Esophagus squamous epithelium (tissue), 5 donors: ENCODE data around the gene DAG1. TPM values are rescaled to one million over a fixed set of nuclear protein-coding genes. Genes with fewer than 3 reads are reported as not detected.

Experiments used
- DNase-seq: peaks from one replicate; lab custom pipeline; 2025; lab: John Stamatoyannopoulos, UW
- H3K27ac ChIP-seq, 4 donors: fragments of 200-600 bp; sonication (generic); one replicate each; pipeline ENCODE4 v1.5.1; 2016 to 2019; ENCODE audit warnings: mild to moderate bottlenecking in 1 of 4
- H3K27me3 ChIP-seq, 4 donors: fragments of 200-600 bp; sonication (generic); 1 replicate in 3 of 4; 2 replicates in 1 of 4; pipeline versions ENCODE4 v1.5.1 to v1.6.0; 2017 to 2021; ENCODE audit warnings: antibody characterized with exemption in 1 of 4
- H3K36me3 ChIP-seq, 3 donors: fragments of 200-600 bp; sonication (generic); one replicate each; pipeline ENCODE4 v1.5.1; 2016 to 2019
- H3K4me1 ChIP-seq, 3 donors: fragments of 200-600 bp; sonication (generic); one replicate each; pipeline ENCODE4 v1.5.1; 2017 to 2019
- H3K4me3 ChIP-seq, 4 donors: fragments of 200-600 bp; sonication (generic); 1 replicate in 3 of 4; 2 replicates in 1 of 4; pipeline ENCODE4 v1.5.1; 2016 to 2019; ENCODE audit warnings: mild to moderate bottlenecking in 2 of 4, moderate library complexity in 1 of 4
- H3K9me3 ChIP-seq, 3 donors: fragments of 200-600 bp; sonication (generic); one replicate each; pipeline ENCODE4 v1.5.1; 2016 to 2019
- POLR2A ChIP-seq, 4 donors: fragments of 450-650 bp; IDR thresholded peaks; one replicate each; pipeline ENCODE4 v1.6.1; 2017; ENCODE audit warnings: antibody characterized with exemption in 4 of 4, mild to moderate bottlenecking in 4 of 4, moderate library complexity in 3 of 4
- WGBS, 2 donors: methylation state at CpG; one replicate each; pipeline ENCODE4 v1.1.5; 2018; 5-methylcytosine and 5-hydroxymethylcytosine counted together
- intact Hi-C: fragments of 100-400 bp; cut with DNase I; formaldehyde crosslinking; loops from one replicate; pipeline ENCODE4 v1.15.0; 2022
- total RNA-seq, 4 donors: library from RNA; depleted of rRNA; stranded (reverse); fragments of >200 nt; gene quantifications; one replicate each; pipeline ENCODE4 v1.1.0, GENCODE V29; 2016
- TF ChIP-seq, protein P1 (sequence below), 6 experiments: fragments of 450-650 bp in 4 of 6; fragments of 200-600 bp in 2 of 6; sonication (generic) in 2 of 6; IDR thresholded peaks; one replicate each; pipeline ENCODE4 v1.5.1; 2016 to 2019; ENCODE audit warnings: antibody characterized with exemption in 6 of 6, mild to moderate bottlenecking in 4 of 6, moderate library complexity in 4 of 6
- donor health status: DM: yes; HTN: yes; CAD: no.

The DAG1 gene
- total RNA-seq, 4 donors from 2014 or later = 36.2 to 74.2 (median 51.3) TPM

DNA sequence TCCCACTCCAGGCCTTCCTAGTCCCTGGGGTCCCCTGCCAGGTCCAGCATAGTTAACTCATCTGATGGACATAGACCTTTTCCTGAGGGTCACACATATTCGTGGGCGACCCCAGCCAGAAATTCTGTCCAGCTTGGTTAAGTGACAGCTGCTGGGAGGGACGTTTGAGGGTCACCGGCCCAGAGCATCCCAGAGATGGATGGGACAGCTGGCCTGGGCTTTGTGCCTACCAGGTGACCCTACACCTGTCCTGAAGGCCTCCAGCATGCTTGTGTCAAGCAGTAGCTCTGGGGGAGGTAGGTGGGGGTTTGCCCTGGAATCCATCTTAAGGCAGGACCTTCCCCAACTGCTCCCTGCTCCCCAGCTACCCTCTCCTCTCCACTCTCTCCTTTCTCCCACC, 9.1 kb upstream of the DAG1 start:
- TF ChIP-seq POLR2A (IDR thresholded peaks at IDR 0.05) = no peak
- TF ChIP-seq, protein P1, sequence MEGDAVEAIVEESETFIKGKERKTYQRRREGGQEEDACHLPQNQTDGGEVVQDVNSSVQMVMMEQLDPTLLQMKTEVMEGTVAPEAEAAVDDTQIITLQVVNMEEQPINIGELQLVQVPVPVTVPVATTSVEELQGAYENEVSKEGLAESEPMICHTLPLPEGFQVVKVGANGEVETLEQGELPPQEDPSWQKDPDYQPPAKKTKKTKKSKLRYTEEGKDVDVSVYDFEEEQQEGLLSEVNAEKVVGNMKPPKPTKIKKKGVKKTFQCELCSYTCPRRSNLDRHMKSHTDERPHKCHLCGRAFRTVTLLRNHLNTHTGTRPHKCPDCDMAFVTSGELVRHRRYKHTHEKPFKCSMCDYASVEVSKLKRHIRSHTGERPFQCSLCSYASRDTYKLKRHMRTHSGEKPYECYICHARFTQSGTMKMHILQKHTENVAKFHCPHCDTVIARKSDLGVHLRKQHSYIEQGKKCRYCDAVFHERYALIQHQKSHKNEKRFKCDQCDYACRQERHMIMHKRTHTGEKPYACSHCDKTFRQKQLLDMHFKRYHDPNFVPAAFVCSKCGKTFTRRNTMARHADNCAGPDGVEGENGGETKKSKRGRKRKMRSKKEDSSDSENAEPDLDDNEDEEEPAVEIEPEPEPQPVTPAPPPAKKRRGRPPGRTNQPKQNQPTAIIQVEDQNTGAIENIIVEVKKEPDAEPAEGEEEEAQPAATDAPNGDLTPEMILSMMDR (IDR thresholded peaks at IDR 0.05) = no peak
- intact Hi-C loops = no loop called here
- no peaks in the 10 kb centered on the region for H3K36me3 ChIP-seq
- H3K4me3 ChIP-seq = no peak overlapping the region
- WGBS, 2 donors = 94% methylated on average over 3 of the region's 4 CpGs; no CpG with 5 or more reads in 1 of the 2 donors
- no peaks in the 10 kb centered on the region for H3K9me3 ChIP-seq
- peaks cover 0 to 27% (median 20%) of the 10 kb centered on the region in 3 donors for H3K4me1 ChIP-seq
- DNase-seq = no peak
- H3K27ac ChIP-seq = peak overlapping the region in 1 of 4 donors; percentile 19
- no peaks in the 10 kb centered on the region for H3K27me3 ChIP-seq

DNA sequence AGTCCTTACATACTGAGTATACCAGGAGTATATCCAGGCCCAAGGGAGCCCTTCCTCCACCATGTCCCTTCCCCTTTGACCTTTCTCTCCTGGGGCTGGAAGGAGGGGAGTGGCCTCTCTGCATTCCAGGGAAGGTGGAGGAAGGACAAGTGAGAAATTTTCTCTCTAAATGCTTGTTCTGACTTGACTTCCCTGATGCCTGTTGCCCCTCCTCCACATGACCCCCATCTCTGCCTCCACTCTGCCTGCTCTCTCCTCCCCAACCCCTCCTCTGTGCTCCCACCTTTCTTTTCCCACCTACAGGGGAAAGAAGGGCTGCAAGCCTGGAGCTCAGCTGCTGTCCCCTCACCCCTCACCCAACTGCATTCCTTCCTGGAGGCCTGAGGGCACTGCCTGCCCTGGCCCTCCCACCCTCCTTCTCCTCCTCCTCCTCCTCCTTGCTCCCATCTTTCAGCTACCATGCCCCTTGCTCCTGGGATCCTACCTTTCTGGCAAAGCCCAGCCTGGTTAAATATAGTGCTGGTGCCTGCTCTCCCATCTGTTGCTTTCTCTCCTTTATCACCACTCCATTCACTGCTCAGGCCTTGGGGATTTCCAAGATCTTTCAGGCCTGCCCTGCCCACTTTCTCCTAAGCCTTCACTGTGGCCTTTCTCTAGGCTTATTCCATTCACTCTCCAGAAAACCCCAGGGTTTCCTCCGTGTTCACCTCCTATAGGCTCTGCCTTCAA, 8.5 kb upstream of the DAG1 start:
- Histone ChIP-seq H3K27ac (peak overlapping the region in 3 of 4 donors; percentile 19 to 59 (median 55)), H3K4me3 (no peak overlapping the region), H3K4me1 (peaks cover 0 to 27% (median 21%) of the 10 kb centered on the region in 3 donors), H3K36me3 (no peaks in the 10 kb centered on the region), H3K9me3 (no peaks in the 10 kb centered on the region), H3K27me3 (no peaks in the 10 kb centered on the region)
- intact Hi-C loops = no loop called here
- no peak for DNase-seq
- WGBS, 2 donors = 4 to 9% methylated on average over 1 of the region's 1 CpG
- no peak for TF ChIP-seq POLR2A (IDR thresholded peaks at IDR 0.05)
- TF ChIP-seq, protein P1 (IDR thresholded peaks at IDR 0.05) = no peak

DNA sequence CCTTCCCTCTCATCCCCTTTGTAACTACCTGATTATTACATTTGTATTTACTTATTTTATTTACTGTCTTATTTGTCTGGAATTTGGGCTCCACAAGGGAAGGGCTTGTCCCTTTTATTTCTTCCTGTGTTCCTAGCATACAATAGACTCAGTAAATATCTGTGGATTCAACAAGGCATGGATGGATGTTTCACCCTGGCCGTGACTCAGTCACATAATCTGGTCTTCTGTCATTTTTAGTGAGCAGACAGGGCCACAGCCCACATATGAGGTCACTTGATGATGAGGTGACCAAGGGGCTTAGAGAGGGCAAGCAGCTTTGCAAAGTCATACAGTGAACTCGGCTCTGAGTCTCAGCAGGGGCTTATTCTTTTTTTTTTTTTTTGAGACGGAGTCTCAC, 7.8 kb upstream of the DAG1 start:
- Histone ChIP-seq H3K9me3 (no peaks in the 10 kb centered on the region), H3K27me3 (no peaks in the 10 kb centered on the region), H3K4me1 (peaks cover 0 to 27% (median 21%) of the 10 kb centered on the region in 3 donors), H3K27ac (peak overlapping the region in 2 of 4 donors; percentile 55 to 59), H3K4me3 (no peak overlapping the region), H3K36me3 (no peaks in the 10 kb centered on the region)
- intact Hi-C loops = no loop called here
- 71% methylated on average over 3 of the region's 3 CpGs for WGBS, 2 donors
- no peak for DNase-seq
- no peak for TF ChIP-seq POLR2A (IDR thresholded peaks at IDR 0.05)
- TF ChIP-seq, protein P1 (IDR thresholded peaks at IDR 0.05) = no peak

DNA sequence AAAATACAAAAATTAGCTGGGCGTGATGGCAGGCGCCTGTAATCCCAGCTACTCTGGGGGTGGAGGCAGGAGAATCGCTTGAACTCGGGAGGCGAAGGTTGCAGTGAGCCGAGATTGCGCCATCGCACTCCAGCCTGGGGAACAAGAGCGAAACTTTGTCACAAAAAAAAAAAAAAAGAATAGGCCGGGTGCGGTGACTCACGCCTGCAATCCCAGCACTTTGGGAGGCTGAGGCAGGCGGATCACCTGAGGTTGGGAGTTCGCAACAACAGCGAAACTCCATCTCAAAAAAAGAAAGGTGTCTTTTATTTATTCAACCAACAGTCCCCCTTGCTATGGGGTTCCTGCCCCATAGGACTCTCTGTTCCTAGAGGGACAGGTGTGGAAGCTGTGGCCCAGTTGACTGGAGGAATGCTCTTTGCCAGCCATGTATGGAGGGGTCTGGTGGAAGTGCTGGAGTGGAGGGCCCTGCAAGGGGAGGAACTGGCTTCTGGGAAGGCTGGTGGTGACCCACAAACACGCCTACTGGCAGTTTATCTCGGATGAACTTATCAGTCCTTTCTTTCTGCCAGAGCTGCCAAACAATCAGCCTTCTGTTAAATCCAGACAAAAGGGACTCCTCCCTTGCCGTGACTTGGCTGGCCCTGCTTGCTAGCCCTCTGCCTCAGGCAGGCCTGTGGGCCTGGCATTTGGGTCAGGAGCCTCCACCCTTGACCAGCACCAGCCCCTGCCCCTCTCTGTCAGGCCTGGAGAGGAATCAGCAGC, 4.6 kb upstream of the DAG1 start:
- intact Hi-C loops = no loop called here
- 66 to 81% methylated on average over 16 to 18 of the region's 18 CpGs for WGBS, 2 donors
- TF ChIP-seq POLR2A (IDR thresholded peaks at IDR 0.05) = no peak
- TF ChIP-seq, protein P1 (IDR thresholded peaks at IDR 0.05) = no peak
- Histone ChIP-seq H3K36me3 (no peaks in the 10 kb centered on the region), H3K4me1 (peaks cover 9 to 45% (median 34%) of the 10 kb centered on the region in 3 donors), H3K4me3 (no peak overlapping the region), H3K9me3 (no peaks in the 10 kb centered on the region), H3K27me3 (no peaks in the 10 kb centered on the region), H3K27ac (peak overlapping the region; percentile 13 to 73 (median 45))
- DNase-seq = no peak

DNA sequence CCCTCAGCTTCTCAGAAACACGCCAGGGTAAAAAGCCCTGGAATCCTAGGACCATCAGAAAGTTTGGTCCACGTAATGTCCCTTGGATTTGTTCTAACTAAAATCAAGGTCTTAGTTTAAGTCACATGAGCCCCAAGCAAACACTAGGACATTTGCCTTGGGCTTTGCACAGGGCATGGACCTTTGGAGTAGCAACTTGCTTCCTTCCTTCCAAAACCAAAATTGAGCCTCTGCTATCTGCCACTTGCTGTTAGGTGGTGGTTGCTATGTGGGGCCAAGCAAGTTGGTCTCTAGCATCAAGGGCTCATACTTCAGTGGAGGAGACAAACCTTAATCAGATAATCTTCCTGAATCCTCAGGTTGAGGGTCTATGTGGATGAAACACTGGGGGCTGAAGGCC, 4.0 kb upstream of the DAG1 start:
- Histone ChIP-seq H3K9me3 (no peaks in the 10 kb centered on the region), H3K27me3 (no peaks in the 10 kb centered on the region), H3K27ac (peak overlapping the region; percentile 13 to 73 (median 45)), H3K36me3 (no peaks in the 10 kb centered on the region), H3K4me1 (peaks cover 11 to 45% (median 33%) of the 10 kb centered on the region in 3 donors), H3K4me3 (no peak overlapping the region)
- TF ChIP-seq, protein P1 (IDR thresholded peaks at IDR 0.05) = no peak
- no peak for TF ChIP-seq POLR2A (IDR thresholded peaks at IDR 0.05)
- intact Hi-C loops = no loop called here
- DNase-seq = no peak
- 82 to 83% methylated on average over 2 of the region's 2 CpGs for WGBS, 2 donors
